Ramos (cell line): ENCODE measurements around the gene ERLEC1.
"Not testable (repeated sequence)": the region's sequence is repeated elsewhere in the genome, so short reads cannot be mapped to it uniquely, and the experiment has no call there.

ENCODE experiments used
- in situ Hi-C: fragments of 300-500 bp; cut with MboI; formaldehyde crosslinking; loops from one replicate; pipeline ENCODE4 v1.14.3; 2022; ENCODE audit warnings: low sequenced_read_pairs; ENCODE audit not compliant: unreplicated experiment

Gene ERLEC1

GRCh38 chr2:53778536-53779162 is 8.2 kb upstream of the ERLEC1 start:
- in situ Hi-C loops, result no loop called here

GRCh38 chr2:53780056-53780455 is 6.8 kb upstream of the ERLEC1 start:
- in situ Hi-C loops, result no loop called here

GRCh38 chr2:53782676-53783075 is 4.2 kb upstream of the ERLEC1 start:
- in situ Hi-C loops, result no loop called here

DNA sequence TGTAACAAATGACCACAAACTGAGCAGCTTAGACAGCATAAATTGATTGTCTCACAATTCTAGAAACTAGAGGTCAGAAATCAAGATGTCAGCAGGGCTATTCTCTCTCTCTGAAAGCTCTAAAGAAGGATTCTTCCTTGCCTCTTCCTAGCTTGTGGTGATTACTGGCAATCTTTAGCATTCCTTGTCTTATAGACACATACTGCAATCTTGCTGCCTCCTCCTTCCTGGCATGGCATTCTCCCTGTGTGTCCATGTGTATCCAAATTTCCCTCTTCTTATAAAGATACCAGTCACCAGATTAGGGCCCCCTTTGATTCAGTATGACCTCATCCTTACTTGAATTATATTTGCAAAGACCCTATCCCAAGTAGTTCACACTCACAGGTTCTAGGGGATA is 2.4 kb upstream of the ERLEC1 start:
- in situ Hi-C loops, result no loop called here

GRCh38 chr2:53785366-53785765 is 1.5 kb upstream of the ERLEC1 start:
- in situ Hi-C loops, result no loop called here

GRCh38 chr2:53786352-53786704 is 516 bp upstream of the ERLEC1 start:
- in situ Hi-C loops, result no loop called here

DNA sequence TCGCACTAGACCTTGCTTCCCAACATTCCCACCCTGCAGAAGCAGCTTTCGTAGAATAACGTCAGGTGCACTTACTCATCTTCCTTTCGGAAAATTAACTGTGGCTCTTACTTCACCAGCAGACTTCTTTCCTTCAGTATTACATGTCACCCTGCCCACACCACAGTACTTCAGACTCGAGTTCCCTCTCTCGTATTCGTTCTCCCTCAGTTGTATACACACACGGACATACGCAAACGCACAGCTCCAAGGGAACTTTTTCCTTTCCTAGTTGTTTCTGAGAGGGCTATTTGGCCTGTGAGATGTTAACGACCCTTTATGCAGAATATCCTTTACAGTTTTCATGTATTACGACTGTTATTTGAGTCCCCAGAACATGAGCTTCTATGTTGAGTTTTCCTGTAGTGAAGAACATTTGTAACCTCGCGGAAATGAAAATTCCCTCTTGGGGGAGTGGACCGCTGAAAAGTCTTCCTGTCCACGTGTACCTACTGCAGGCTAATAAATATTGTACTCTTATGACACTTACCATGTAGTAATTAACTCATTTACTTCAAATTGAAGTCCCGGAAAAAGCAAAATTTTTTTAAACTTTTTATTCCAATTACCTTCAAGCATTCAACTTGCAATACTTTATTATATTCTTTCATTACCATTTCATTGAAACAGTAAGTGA is 908 bp downstream of the ERLEC1 start:
- in situ Hi-C loops, result no loop called here

- in situ Hi-C loops, result no loop called here
These were observed 6.4 kb downstream of the ERLEC1 start for GRCh38 chr2:53793261-53793660.

- in situ Hi-C loops, result no loop called here
These were observed 7.0 kb downstream of the ERLEC1 start for GRCh38 chr2:53793821-53794220.

DNA sequence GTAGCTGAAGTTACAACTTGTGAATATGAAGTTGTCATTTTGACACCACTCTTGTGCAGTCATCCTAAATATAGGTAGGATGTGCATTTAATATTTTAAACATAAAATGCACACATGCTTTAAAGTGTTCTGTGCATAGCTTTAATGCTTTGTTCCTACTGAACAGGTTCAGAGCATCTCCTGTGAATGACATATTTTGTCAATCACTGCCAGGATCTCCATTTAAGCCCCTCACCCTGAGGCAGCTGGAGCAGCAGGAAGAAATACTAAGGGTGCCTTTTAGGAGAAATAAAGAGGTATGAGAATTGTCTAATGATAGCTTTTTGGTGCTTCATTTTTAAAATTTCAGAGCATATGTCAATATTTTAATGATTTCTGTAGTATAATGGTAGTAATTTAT is 14.7 kb downstream of the ERLEC1 start:
- in situ Hi-C loops, result no loop called here

DNA sequence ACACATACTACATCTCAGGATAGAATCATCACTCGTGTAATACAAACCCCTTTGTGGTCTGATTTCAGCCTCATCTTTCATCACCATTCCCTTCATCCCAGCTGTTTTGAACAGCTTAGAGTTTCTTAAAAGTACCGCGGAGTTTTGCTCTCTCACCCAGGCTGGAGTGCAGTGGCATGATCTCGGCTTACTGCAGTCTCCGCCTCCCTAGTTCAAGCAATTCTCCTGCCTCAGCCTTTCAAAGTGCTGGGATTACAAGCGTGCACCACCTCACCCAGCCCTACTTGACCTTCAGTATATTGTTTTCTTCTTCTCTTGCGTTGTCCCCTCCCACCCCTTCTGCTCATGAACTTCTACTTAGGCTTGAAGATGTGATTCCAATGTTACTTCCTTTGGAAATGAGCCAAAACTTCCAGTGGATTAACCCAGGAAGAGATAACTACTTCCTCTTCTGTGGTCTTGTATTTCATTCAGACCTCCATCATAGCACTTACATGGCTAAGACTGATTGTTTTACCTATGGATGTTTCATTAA is 15.8 kb downstream of the ERLEC1 start:
- in situ Hi-C loops, result no loop called here

DNA sequence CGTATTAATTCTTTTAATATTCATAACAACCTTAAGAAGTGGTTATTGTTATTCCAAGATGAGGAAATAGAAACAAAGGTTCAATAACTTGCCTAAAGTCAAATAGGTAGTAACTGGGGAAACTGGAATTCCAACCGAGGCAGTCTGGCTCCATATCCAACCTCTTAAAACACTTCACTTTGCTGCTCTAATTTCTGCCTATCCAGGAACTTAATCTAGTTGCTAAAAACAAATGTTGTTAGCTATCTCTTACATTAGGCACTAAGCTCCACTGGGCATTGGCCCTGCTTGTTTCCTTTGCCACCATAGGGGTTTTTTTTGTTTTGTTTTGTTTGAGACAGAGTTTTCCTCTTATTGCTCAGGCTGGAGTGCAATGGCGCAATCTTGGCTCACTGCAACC is 24.8 kb downstream of the ERLEC1 start:
- in situ Hi-C loops, result no loop called here

GRCh38 chr2:53813151-53813550 is 26.3 kb downstream of the ERLEC1 start:
- in situ Hi-C loops, result no loop called here

GRCh38 chr2:53818854-53819435 is 32.1 kb downstream of the ERLEC1 start:
- in situ Hi-C loops, result no loop called here

DNA sequence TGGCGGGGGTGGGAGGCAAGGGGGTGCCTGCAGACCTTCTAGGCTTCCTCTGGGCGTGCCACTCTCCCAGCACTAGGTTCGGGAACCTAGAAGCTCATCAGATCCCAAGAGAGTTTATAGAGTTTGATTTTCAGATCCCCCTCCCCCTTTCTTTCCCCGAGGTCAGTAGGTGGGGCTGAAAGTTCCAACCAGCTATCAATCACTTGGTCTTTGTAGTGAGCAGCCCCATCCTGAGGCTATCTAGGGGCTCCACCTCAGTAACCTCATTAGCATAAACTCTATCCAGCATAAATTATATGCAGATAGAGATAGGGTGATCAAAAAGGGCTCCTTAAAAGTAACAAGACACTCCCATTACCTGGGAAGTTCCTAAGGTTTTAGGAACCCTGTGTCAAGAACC is 32.8 kb downstream of the ERLEC1 start:
- in situ Hi-C loops, result no loop called here

- in situ Hi-C loops, result no loop called here
These were observed 33.2 kb downstream of the ERLEC1 start for GRCh38 chr2:53820048-53820447.

- in situ Hi-C loops, result no loop called here
These were observed 33.9 kb downstream of the ERLEC1 start for GRCh38 chr2:53820711-53821110.

GRCh38 chr2:53821810-53822209 is 35.0 kb downstream of the ERLEC1 start:
- in situ Hi-C loops, result no loop called here

- in situ Hi-C loops, result not testable (repeated sequence)
These were observed 36.8 kb downstream of the ERLEC1 start for GRCh38 chr2:53823639-53824038.

- in situ Hi-C loops, result no loop called here
These were observed 39.2 kb downstream of the ERLEC1 start for GRCh38 chr2:53826030-53826410.

- in situ Hi-C loops, result no loop called here
These were observed 39.9 kb downstream of the ERLEC1 start for GRCh38 chr2:53826587-53827397.
